GM12891 (cell line): ENCODE results near the gene FALEC.
"Not testable (repeated sequence)": the region's sequence is repeated elsewhere in the genome, so short reads cannot be mapped to it uniquely, and the experiment has no call there.

Experiments
- PAX5 ChIP-seq: IDR thresholded peaks from 2 replicates; pipeline ENCODE4 v1.6.1; 2011; ENCODE audit warnings: low read length, moderate library complexity, mild to moderate bottlenecking; ENCODE audit not compliant: insufficient read depth, severe bottlenecking
- POLR2A ChIP-seq: IDR thresholded peaks from 2 replicates; pipeline ENCODE4 v1.6.1; 2011; ENCODE audit warnings: low read depth, low read length, control low read depth
- POLR2AphosphoS5 ChIP-seq: IDR thresholded peaks from 2 replicates; pipeline ENCODE4 v1.6.1; 2011; ENCODE audit warnings: low read depth, low read length, control low read depth
- SPI1 ChIP-seq: IDR thresholded peaks from 2 replicates; pipeline ENCODE4 v1.6.1; 2011; ENCODE audit warnings: low read depth, low read length, control low read depth
- TAF1 ChIP-seq: IDR thresholded peaks from 2 replicates; pipeline ENCODE4 v1.6.1; 2011; ENCODE audit warnings: low read depth, low read length, control low read depth

- not testable (repeated sequence) for TF ChIP-seq POLR2A, POLR2AphosphoS5, SPI1, PAX5, TAF1
Observed at GRCh38 chr1:150581962-150582361, 66.4 kb downstream of the FALEC start.
